Hepatocyte (in vitro differentiated cells): ENCODE data around the gene LRRC4C. TPM values are rescaled to one million over a fixed set of nuclear protein-coding genes. Genes with fewer than 3 reads are reported as not detected.

Experiments used
- DNase-seq: peaks from one replicate; pipeline ENCODE4 v3.0.0-alpha.2; 2016; ENCODE audit warnings: low spot score
- H2AFZ ChIP-seq: fragments of 200-600 bp; sonication (generic); 2 replicates; pipeline ENCODE4 v1.6.0; 2016; ENCODE audit warnings: antibody characterized with exemption, mild to moderate bottlenecking
- H3K27ac ChIP-seq: fragments of 200-600 bp; sonication (generic); 2 replicates; pipeline ENCODE4 v1.5.1; 2016; ENCODE audit warnings: mild to moderate bottlenecking
- H3K27me3 ChIP-seq: fragments of 200-600 bp; sonication (generic); 2 replicates; pipeline ENCODE4 v1.6.1; 2016
- H3K36me3 ChIP-seq: fragments of 200-600 bp; sonication (generic); replicated peaks from 2 replicates; pipeline ENCODE4 v1.5.1; 2016; ENCODE audit warnings: low read depth; ENCODE audit not compliant: insufficient read depth
- H3K4me1 ChIP-seq: fragments of 200-600 bp; sonication (generic); 2 replicates; pipeline ENCODE4 v1.5.1; 2016; ENCODE audit warnings: mild to moderate bottlenecking, moderate library complexity; ENCODE audit not compliant: insufficient read depth
- H3K4me2 ChIP-seq: fragments of 200-600 bp; sonication (generic); 2 replicates; pipeline ENCODE4 v1.6.0; 2016
- H3K4me3 ChIP-seq: fragments of 200-600 bp; sonication (generic); 2 replicates; pipeline ENCODE4 v1.5.1; 2016; ENCODE audit warnings: mild to moderate bottlenecking
- H3K79me2 ChIP-seq: fragments of 200-600 bp; sonication (generic); 2 replicates; pipeline ENCODE4 v1.6.0; 2017; ENCODE audit warnings: mild to moderate bottlenecking
- H3K9me2 ChIP-seq: fragments of 200-600 bp; sonication (generic); replicated peaks from 2 replicates; pipeline ENCODE4 v1.6.0; 2017; ENCODE audit warnings: mild to moderate bottlenecking; ENCODE audit not compliant: insufficient read depth
- H3K9me3 ChIP-seq: fragments of 200-600 bp; sonication (generic); 2 replicates; pipeline ENCODE4 v1.5.1; 2016; ENCODE audit warnings: low read depth, mild to moderate bottlenecking
- H4K20me1 ChIP-seq: fragments of 200-600 bp; sonication (generic); 2 replicates; pipeline ENCODE4 v1.6.0; 2016; ENCODE audit warnings: mild to moderate bottlenecking; ENCODE audit not compliant: insufficient read depth, poor library complexity, severe bottlenecking
- EZH2 ChIP-seq: fragments of 200-600 bp; sonication (generic); IDR thresholded peaks from 2 replicates; pipeline ENCODE4 v1.6.1; 2016; ENCODE audit warnings: antibody characterized with exemption, mild to moderate bottlenecking, borderline replicate concordance
- EZH2phosphoT487 ChIP-seq: fragments of 200-600 bp; sonication (generic); IDR thresholded peaks from one replicate; pipeline ENCODE4 v1.6.1; 2018; ENCODE audit warnings: antibody characterized with exemption, mild to moderate bottlenecking, low read depth, moderate library complexity; ENCODE audit not compliant: unreplicated experiment, severe bottlenecking
- WGBS: methylation state at CpG from one replicate; pipeline ENCODE4 v1.1.6; 2016; ENCODE audit warnings: low lambda C conversion rate; ENCODE audit errors: missing lambda C conversion rate; 5-methylcytosine and 5-hydroxymethylcytosine counted together
- polyA plus RNA-seq: library from polyadenylated mRNA; unstranded; fragments of >200 nt; fragmentation: Nextera tagmentation; extraction: Ambion mirVana; gene quantifications from 2 replicates; pipeline ENCODE4 v1.2.1, GENCODE V29; 2016
- total RNA-seq: library from RNA; depleted of rRNA; stranded (reverse); fragments of >200 nt; gene quantifications from 2 replicates; pipeline ENCODE4 v1.2.3, GENCODE V29; 2014
- TF ChIP-seq, protein P1 (sequence below): fragments of 200-600 bp; sonication (generic); IDR thresholded peaks from 2 replicates; pipeline ENCODE4 v1.5.1; 2016; ENCODE audit warnings: antibody characterized with exemption, mild to moderate bottlenecking; ENCODE audit not compliant: poor library complexity

The LRRC4C gene
- total and polyA plus RNA-seq, 2 experiments from 2014 or later = 1.1 to 3.1 TPM

DNA sequence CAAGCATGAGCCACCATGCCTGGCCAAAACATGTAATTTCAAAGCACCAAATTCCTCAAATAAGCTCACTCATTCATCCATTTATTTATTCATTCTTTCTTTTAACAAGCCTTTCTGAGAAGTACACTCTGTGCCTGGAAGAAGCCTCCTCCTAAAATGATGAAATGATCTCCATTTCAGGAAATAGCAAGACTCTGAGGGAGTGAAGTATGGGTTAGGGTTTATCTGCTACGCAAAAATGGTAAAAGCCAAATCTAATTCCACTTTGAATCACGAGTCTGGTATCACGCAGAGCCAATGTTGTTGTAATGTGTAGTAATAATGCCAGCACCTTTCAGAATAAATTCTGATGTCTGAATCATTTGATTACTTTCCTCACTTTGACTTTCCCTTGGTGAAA lies 1041.8 kb downstream of the LRRC4C start:
- no peaks in the 10 kb centered on the region for H3K27me3 ChIP-seq
- no peaks in the 10 kb centered on the region for H3K79me2 ChIP-seq
- H3K9me3 ChIP-seq = no peaks in the 10 kb centered on the region
- no peak for DNase-seq
- H3K4me2 ChIP-seq = no peak overlapping the region
- H3K4me1 ChIP-seq = no peaks in the 10 kb centered on the region
- H4K20me1 ChIP-seq = no peaks in the 10 kb centered on the region
- H3K4me3 ChIP-seq = no peak overlapping the region
- H2AFZ ChIP-seq = no peak overlapping the region
- no peaks in the 10 kb centered on the region for H3K9me2 ChIP-seq
- WGBS = 94% methylated on average over 3 of the region's 3 CpGs
- no peak for TF ChIP-seq EZH2phosphoT487
- TF ChIP-seq, protein P1, sequence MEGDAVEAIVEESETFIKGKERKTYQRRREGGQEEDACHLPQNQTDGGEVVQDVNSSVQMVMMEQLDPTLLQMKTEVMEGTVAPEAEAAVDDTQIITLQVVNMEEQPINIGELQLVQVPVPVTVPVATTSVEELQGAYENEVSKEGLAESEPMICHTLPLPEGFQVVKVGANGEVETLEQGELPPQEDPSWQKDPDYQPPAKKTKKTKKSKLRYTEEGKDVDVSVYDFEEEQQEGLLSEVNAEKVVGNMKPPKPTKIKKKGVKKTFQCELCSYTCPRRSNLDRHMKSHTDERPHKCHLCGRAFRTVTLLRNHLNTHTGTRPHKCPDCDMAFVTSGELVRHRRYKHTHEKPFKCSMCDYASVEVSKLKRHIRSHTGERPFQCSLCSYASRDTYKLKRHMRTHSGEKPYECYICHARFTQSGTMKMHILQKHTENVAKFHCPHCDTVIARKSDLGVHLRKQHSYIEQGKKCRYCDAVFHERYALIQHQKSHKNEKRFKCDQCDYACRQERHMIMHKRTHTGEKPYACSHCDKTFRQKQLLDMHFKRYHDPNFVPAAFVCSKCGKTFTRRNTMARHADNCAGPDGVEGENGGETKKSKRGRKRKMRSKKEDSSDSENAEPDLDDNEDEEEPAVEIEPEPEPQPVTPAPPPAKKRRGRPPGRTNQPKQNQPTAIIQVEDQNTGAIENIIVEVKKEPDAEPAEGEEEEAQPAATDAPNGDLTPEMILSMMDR = no peak
- no peak for TF ChIP-seq EZH2
- H3K27ac ChIP-seq = no peak overlapping the region
- no peaks in the 10 kb centered on the region for H3K36me3 ChIP-seq

DNA sequence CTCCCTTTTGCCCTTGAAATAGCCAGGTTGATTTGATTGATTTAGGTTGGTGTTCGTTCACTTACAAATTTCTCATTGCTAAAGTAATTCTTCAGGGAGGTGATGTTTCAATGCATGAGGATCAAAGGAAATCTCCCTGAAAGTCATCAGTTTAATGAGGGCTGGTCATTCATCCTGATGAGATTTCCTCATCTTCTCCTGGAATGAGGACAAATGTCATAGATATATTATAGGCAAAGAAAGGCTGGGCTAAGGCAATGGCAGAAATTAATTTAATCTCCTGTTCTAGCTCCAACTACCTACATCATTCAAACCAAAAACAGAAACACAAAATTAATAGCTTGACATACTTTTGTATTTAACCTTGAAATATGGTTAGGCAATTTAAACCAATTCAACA lies 1052.1 kb downstream of the LRRC4C start:
- H2AFZ ChIP-seq = no peak overlapping the region
- H3K4me1 ChIP-seq = no peaks in the 10 kb centered on the region
- no peaks in the 10 kb centered on the region for H3K27me3 ChIP-seq
- TF ChIP-seq EZH2 (no peak), EZH2phosphoT487 (no peak)
- TF ChIP-seq, protein P1 = no peak
- H3K27ac ChIP-seq = no peak overlapping the region
- H4K20me1 ChIP-seq = no peaks in the 10 kb centered on the region
- WGBS = 92% methylated on average over 1 of the region's 1 CpG
- H3K79me2 ChIP-seq = no peaks in the 10 kb centered on the region
- H3K36me3 ChIP-seq = no peaks in the 10 kb centered on the region
- H3K4me2 ChIP-seq = no peak overlapping the region
- no peak overlapping the region for H3K4me3 ChIP-seq
- no peaks in the 10 kb centered on the region for H3K9me3 ChIP-seq
- DNase-seq = no peak
- H3K9me2 ChIP-seq = no peaks in the 10 kb centered on the region

DNA sequence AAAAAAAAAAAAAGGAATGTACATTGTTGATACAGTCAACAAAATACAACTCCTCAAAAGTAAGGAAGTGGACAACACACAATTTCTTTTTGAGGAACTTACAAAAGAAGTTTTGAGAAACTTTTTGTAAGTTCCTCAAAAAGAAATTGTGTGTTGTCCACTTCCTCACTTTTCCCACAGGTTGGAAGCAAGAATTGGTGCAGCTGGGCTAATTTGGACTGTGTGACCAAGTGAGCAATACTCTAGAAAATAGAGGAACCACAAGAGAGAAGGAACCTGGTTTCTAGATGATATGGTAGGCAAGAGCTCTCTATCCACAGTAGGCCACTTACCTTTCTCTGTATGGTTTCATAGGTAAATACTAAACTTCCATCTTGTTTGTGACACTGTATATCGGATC lies 1053.8 kb downstream of the LRRC4C start:
- Histone ChIP-seq H3K4me2 (no peak overlapping the region), H3K36me3 (no peaks in the 10 kb centered on the region), H3K4me3 (no peak overlapping the region), H4K20me1 (no peaks in the 10 kb centered on the region), H3K4me1 (no peaks in the 10 kb centered on the region), H3K9me3 (no peaks in the 10 kb centered on the region), H2AFZ (no peak overlapping the region), H3K9me2 (no peaks in the 10 kb centered on the region), H3K27me3 (no peaks in the 10 kb centered on the region), H3K79me2 (no peaks in the 10 kb centered on the region), H3K27ac (no peak overlapping the region)
- TF ChIP-seq, protein P1 = no peak
- TF ChIP-seq EZH2 (no peak), EZH2phosphoT487 (no peak)
- 100% methylated on average over 1 of the region's 1 CpG for WGBS
- DNase-seq = no peak

DNA sequence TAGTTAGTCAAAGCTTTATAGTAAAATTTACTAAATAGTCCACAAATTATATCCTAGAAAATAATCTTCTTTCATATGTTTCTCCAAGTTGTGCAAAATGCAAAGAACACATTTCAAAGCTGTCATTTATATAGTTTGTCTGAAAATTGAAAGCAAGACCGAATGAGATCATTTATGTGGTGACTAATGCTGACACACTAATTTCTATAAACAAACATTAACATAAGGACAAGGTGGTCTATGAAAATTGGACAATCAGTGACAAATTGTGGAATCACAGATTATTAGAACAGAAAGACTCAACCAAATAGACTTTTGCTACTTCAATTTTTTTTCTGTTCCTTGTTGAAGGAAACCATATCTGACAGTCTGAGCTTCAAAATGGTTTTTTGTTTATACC lies 1056.1 kb downstream of the LRRC4C start:
- no peak overlapping the region for H3K4me2 ChIP-seq
- TF ChIP-seq EZH2phosphoT487 (no peak), EZH2 (no peak)
- TF ChIP-seq, protein P1 = no peak
- 74% methylated on average over 1 of the region's 1 CpG for WGBS

More for the DNA sequence above, 1056.1 kb downstream of the LRRC4C start:
- no peak overlapping the region for H3K27ac ChIP-seq
- H3K9me2 ChIP-seq = no peaks in the 10 kb centered on the region
- H3K4me1 ChIP-seq = no peaks in the 10 kb centered on the region
- DNase-seq = no peak
- H3K27me3 ChIP-seq = no peaks in the 10 kb centered on the region
- H2AFZ ChIP-seq = no peak overlapping the region
- no peaks in the 10 kb centered on the region for H3K36me3 ChIP-seq
- H3K4me3 ChIP-seq = no peak overlapping the region
- no peaks in the 10 kb centered on the region for H3K79me2 ChIP-seq
- no peaks in the 10 kb centered on the region for H4K20me1 ChIP-seq
- H3K9me3 ChIP-seq = no peaks in the 10 kb centered on the region
